ENCODE results near the gene AZU1.
"Not testable (repeated sequence)": the region's sequence is repeated elsewhere in the genome, so short reads cannot be mapped to it uniquely, and the experiment has no call there.

AZU1 gene

GRCh38 chr19:875265-875879 lies 47.7 kb downstream of the AZU1 start:
- DNase-seq: no peak

GRCh38 chr19:876089-876488 lies 48.5 kb downstream of the AZU1 start:
- DNase-seq: no peak

GRCh38 chr19:876780-877314 lies 49.2 kb downstream of the AZU1 start:
- no peak for DNase-seq

GRCh38 chr19:877992-878660 lies 50.5 kb downstream of the AZU1 start:
- DNase-seq: not testable (repeated sequence)

GRCh38 chr19:878751-879561 lies 51.3 kb downstream of the AZU1 start:
- DNase-seq: not testable (repeated sequence)

- no peak for DNase-seq
Measured at GRCh38 chr19:879711-880438, 52.2 kb downstream of the AZU1 start.
